ENCODE data around the gene FRAS1. TPM values are rescaled to one million over a fixed set of nuclear protein-coding genes. Genes with fewer than 3 reads are reported as not detected.

FRAS1 gene
- total and polyA plus RNA-seq, 9 donors, result 0.16 to 5.3 (median 1.4) TPM

GRCh38 chr4:78019414-78019813 is 37.7 kb upstream of the FRAS1 start:
- Histone ChIP-seq H3K27me3 (no peaks in the 10 kb centered on the region), H3K36me3 (no peaks in the 10 kb centered on the region), H3K4me1 (ENCODE audit: insufficient read depth) (no peaks in the 10 kb centered on the region), H3K27ac (no peak overlapping the region), H3K4me3 (no peak overlapping the region), H3K9me3 (no peaks in the 10 kb centered on the region)
- TF ChIP-seq CTCF (IDR thresholded peaks at IDR 0.05) (no peak), POLR2A (IDR thresholded peaks at IDR 0.05) (no peak), EP300 (IDR thresholded peaks at IDR 0.05) (no peak)
- intact Hi-C loops (cut with DNase I), result no loop called here
- no peak for DNase-seq

GRCh38 chr4:78020677-78021076 is 36.4 kb upstream of the FRAS1 start:
- no peaks in the 10 kb centered on the region for H3K36me3 ChIP-seq
- intact Hi-C loops (cut with DNase I), result no loop called here
- TF ChIP-seq POLR2A (IDR thresholded peaks at IDR 0.05) (no peak), CTCF (IDR thresholded peaks at IDR 0.05) (no peak), EP300 (IDR thresholded peaks at IDR 0.05) (no peak)
- no peaks in the 10 kb centered on the region for H3K9me3 ChIP-seq
- H3K27me3 ChIP-seq, result no peaks in the 10 kb centered on the region
- H3K27ac ChIP-seq, result no peak overlapping the region
- 91 to 95% (median 93%) methylated on average over 4 of the region's 4 CpGs for WGBS, 3 donors
- DNase-seq, result no peak
- no peaks in the 10 kb centered on the region for H3K4me1 ChIP-seq (ENCODE audit: insufficient read depth)
- H3K4me3 ChIP-seq, result no peak overlapping the region

- no peaks in the 10 kb centered on the region for H3K27me3 ChIP-seq
- H3K36me3 ChIP-seq, result no peaks in the 10 kb centered on the region
- H3K27ac ChIP-seq, result no peak overlapping the region
- WGBS, 3 donors, result 74 to 86% (median 84%) methylated on average over 2 of the region's 2 CpGs
- TF ChIP-seq EP300 (IDR thresholded peaks at IDR 0.05), result no peak
- no peak for TF ChIP-seq CTCF (IDR thresholded peaks at IDR 0.05)
- TF ChIP-seq POLR2A (IDR thresholded peaks at IDR 0.05), result no peak
- H3K4me1 ChIP-seq (ENCODE audit: insufficient read depth), result no peaks in the 10 kb centered on the region
- intact Hi-C loops (cut with DNase I), result no loop called here
- H3K4me3 ChIP-seq, result no peak overlapping the region
- no peak for DNase-seq
- no peaks in the 10 kb centered on the region for H3K9me3 ChIP-seq
Measured at GRCh38 chr4:78022517-78022916, 34.6 kb upstream of the FRAS1 start.

GRCh38 chr4:78024085-78024484 is 33.0 kb upstream of the FRAS1 start:
- no peaks in the 10 kb centered on the region for H3K9me3 ChIP-seq
- H3K27ac ChIP-seq, result no peak overlapping the region
- no peak overlapping the region for H3K4me3 ChIP-seq
- no peaks in the 10 kb centered on the region for H3K27me3 ChIP-seq
- TF ChIP-seq EP300 (IDR thresholded peaks at IDR 0.05) (no peak), CTCF (IDR thresholded peaks at IDR 0.05) (no peak), POLR2A (IDR thresholded peaks at IDR 0.05) (no peak)
- intact Hi-C loops (cut with DNase I), result no loop called here
- no peaks in the 10 kb centered on the region for H3K36me3 ChIP-seq
- WGBS, 3 donors, result 35 to 66% (median 65%) methylated on average over 1 of the region's 1 CpG
- no peak for DNase-seq
- H3K4me1 ChIP-seq (ENCODE audit: insufficient read depth), result no peaks in the 10 kb centered on the region

Data from ovary (tissue), 9 donors.